ENCODE results near the gene DPY30. TPM values are rescaled to one million over a fixed set of nuclear protein-coding genes. Genes with fewer than 3 reads are reported as not detected.
"Not testable (repeated sequence)": the region's sequence is repeated elsewhere in the genome, so short reads cannot be mapped to it uniquely, and the experiment has no call there.

Gene DPY30
- 58.7 TPM for polyA plus RNA-seq (2013, experiment 1 of 2; ENCODE audit: insufficient read length)
- polyA plus RNA-seq (2013, experiment 2 of 2; ENCODE audit: insufficient read length), result 48.4 TPM

DNA sequence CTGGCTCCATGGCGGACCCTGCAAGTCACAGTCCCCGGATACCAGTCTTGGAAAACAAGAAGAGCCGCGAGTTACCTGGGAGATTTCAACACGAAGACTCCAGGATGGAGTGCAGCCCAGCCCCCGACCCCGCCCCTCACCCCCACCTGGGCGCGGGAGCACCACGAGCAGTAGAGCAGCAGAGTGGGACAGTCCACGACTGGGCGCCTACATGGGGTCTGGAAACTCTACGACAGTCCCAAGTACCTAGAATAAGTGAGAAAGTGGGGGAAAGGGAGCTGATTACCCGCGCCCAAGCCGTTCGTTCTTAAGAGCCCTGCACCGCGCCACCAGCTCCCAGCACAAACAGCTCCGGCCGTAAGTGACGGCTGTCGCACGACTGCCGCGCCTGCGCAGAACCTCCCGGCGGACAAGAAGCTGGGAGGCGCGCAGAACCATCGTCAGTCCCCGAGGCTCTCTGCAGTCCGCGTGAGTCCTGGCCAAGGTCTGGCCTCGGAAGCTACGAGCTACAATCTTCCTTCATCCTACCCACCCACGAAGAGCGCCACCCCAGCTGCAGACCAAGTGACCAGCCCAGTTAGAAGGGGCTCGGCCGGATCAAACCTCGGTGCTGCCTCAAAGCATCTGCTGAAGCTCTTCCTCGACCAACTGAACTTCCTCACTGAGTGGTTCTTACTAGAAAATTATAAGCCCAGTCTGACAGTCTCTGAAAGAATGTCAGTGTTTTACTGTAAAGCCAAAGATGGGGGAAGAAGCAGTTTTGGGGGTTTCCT lies at the start of gene DPY30:
Gene DPY30, minus strand, starts transcription at position 359 of the 773 bp plus-strand sequence. Its CDS starts 349 bp downstream, at position 10.
- DNase-seq, result peak; percentile 90

DNA sequence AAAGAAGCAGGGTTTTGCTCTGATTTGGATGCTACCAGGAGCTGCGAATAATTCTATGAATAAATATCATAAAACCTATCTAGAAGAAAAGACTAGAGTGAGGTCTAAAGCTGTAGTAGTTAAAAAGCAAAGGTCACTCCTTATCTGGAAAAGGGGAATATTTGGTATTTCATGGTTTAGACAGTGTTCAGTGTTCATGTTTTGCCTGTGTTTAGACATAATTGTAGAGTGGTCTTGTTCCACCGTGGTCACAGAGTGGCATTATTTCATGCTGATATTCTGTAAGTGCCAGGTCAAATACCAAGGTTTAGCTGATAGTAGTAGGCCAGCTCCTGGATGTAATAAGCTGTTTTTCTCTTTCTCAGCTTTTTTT lies 34.5 kb upstream of the DPY30 start:
- no peak for DNase-seq

DNA sequence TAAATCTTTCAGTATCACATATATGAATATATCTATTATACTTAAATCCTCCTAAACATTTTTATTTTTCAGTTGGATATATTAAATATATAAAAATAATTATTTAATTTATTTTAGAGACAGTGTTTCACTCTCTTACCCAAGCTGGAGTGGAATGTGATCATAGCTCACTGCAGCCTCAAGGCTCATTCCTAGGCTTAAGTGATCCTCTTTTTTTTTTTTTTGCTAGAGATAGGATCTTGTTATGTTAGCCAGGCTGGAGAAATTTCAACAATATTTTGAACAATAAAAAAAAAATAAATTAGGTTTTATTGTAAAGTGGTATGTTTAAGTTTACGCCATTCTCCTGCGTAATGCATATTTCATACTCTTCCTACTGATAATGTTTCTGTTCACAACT lies 27.9 kb upstream of the DPY30 start:
- DNase-seq, result no peak

DNA sequence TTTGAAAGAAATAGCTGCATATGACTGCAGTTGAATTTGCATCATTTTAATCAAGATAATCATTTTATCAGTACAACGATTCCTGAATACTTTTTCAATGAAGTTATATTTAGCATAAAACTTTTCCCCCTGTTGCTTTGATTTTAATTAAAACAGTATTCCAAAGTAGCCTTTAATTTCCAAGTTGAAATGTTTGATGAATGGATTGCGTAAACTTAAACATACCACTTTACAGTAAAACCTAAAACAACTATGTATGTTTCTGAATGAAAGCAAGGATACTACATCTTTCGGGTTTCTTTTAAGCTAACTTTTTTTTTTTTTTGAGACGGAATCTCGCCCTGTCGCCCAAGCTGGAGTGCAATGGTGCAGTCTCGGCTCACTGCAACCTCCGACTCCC lies 25.1 kb upstream of the DPY30 start:
- no peak for DNase-seq

DNA sequence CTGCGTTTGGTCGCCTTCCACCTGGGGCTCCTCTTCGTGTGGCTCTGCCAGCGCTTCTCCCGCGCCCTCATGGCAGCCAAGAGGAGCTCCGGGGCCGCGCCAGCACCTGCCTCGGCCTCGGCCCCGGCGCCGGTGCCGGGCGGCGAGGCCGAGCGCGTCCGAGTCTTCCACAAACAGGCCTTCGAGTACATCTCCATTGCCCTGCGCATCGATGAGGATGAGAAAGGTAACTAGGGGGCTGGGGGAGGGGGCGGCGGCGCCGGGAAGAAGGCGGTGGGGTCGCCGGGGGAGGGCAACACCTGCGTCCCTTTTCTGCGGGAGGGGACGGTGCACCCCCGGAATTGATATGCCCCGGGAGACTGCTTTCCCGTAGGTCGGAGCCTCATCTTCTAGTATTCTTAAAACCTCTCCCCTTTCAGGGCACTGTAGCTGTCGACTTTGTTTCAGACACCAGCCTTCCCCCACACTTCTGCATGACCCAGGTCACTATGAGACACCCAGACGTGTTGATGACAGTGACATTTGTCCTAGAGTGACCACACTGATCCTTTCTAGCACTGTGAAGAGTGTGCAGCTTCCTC lies 24.5 kb upstream of the DPY30 start:
- peak; percentile 5 for DNase-seq

DNA sequence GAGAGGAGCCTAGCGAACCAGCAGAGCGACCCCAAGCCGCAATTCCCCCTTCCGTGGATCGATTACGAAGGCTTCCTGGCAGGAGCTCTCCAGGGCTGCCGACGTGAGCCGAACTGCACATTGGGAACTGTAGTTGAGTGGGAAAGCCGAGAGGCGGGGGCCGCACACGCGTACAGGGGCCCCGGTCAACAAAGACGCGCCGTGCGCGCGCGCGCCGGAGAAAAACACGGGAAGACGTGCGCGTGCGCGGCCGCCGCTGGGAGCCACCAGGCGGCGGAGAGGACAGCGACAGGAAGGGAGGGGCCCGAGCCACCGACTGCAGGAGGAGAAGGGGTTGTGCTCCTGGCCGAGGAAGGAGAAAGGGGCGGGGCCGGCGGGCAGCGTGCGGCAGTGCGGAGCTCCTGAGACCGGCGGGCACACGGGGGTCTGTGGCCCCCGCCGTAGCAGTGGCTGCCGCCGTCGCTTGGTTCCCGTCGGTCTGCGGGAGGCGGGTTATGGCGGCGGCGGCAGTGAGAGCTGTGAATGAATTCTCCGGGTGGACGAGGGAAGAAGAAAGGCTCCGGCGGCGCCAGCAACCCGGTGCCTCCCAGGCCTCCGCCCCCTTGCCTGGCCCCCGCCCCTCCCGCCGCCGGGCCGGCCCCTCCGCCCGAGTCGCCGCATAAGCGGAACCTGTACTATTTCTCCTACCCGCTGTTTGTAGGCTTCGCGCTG lies 23.9 kb upstream of the DPY30 start, which contains the start of gene SPAST:
Gene SPAST, plus strand, starts transcription at position 247 of the 711 bp plus-strand sequence. Its CDS starts 276 bp downstream, at position 523.
- DNase-seq, result peak; percentile 97

DNA sequence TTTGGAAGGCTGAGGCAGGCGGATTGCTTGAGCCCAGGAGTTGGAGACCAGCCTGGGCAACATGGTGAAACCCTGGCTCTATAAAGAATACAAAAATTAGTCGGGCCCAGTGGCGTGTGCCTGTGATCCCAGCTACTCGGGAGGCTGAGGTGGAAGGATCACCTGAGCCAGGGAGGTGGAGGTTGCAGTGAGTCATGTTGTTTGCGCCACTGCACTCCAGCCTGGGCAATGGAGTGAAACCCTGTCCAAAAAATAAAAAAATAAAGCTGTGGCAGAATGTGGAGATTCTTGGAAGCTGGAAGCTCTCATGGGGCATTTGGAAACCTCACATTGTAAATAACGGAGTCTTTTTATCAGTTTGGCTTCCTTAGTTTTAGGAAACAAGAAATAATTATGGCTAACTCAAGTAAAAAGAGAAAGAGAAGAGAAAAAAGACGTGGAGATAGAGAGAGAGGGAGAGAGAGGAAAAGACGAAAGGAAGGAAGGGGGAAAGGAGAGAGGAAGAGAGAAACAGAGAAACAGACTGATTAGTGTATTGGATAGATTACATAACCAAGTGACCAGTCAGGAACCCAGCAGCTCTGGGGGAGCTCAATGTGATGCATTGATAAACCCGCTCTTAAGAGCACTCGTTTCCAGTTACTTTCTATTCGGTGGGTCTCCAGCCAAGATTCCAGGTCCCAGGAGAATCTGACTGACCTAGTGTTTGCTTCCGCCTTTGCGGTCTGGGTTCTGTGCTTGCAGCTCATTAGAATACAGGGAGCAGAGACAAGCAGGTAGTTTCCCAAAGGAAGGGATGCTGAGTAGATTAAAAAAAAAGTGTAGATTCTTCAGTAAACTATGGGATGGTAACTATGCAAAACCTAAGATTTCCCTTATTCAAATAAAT lies 22.6 kb upstream of the DPY30 start:
- DNase-seq, result peak; percentile 32

DNA sequence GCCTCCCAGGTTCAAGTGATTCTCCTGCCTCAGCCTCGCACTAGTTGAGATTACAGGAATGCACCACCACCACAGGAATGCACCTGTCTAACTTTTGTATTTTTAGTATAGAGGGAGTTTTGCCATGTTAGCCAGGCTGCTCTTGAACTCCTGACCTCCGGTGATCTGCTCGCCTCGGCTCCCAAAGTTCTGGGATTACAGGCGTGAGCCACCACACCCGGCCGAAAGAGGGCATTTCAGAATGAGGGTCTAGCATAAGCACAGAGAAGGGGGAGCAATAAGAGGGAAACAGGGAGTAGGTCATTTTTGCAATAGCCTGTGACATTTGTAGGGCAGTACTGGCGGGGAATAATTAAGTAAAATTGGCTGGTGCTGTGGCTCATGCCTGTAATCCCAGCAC lies 21.8 kb upstream of the DPY30 start:
- DNase-seq, result no peak

DNA sequence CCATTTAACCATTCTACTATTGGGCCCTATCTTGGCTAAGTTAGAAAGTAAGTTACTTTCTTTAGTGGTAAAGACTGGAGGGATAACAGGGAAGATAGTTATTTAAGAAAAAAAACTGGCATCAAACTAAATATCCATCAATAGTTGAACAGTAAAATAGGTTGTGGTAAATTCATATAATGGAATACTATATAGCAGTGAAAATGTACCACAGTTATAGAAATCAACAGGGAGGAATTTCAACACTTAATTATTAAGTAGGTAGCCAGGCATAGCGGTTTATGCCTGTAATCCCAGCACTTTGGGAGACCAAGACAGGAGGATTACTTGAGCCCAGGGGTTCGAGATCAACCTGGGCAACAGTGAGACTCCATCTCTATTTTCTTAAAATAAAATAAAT lies 20.7 kb upstream of the DPY30 start:
- DNase-seq, result no peak

DNA sequence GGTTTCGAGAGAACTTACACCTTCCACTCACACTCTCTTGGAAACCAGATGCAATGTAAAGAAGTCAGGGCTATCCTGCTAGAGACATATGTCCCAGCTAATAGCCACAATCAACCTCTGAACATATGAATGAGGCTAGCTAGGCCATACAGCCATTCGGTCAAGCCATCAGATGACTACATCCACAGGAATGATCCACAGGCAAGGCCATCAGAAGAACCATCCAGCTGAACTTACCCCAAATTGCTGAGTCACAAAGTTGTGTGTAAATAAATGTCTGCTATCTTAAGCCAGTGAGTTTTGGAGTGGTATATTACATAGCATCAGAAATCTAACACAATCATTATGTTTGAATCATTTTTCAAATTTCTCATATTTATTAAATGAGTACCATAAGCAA lies 18.5 kb upstream of the DPY30 start:
- DNase-seq, result peak; percentile 36

DNA sequence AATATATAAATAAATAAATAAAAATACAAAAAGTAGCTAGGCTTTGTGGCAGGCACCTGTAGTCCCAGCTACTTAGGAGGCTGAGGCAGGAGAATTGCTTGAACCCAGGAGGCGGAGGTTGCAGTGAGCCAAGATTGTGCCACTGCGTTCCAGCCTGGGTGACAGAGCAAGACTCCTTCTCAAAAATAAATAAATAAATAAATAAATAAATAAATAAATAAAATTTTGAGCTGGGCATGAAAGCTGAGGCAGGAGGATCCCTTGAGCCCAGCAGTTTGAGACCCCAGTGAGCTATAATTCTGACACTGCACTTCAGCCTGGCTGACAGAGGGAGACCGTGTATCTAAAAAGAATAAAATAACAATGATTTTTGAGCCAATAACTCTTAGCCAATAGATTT lies 15.0 kb upstream of the DPY30 start:
- DNase-seq, result not testable (repeated sequence)

DNA sequence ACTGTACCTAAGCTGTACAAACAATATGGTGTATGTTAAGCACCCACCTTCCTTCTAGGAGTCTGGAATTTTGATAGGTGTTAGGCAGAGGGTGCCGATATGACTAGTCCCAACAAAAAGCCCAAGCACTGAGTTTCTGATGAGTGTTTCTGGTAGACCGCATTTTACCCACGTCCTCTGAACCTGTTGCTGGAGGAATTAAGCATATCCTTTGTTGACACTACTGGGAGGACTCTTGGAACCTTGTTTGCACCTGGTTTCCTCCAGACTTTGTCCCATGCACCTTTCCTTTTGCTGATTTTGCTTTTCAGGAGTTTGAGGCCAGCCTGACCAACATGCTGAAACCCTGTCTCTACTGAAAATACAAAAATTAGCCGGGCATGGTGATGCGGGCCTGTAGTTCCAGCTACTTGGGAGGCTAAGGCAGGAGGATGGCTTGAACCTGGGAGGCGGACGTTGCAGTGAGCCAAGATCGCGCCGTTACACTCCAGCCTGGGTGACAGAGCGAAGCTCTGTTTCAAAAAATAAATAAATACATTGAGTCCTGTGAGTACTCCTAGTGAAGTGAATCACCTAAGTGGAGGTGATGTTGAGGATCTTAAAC lies 12.3 kb upstream of the DPY30 start:
- DNase-seq, result no peak

DNA sequence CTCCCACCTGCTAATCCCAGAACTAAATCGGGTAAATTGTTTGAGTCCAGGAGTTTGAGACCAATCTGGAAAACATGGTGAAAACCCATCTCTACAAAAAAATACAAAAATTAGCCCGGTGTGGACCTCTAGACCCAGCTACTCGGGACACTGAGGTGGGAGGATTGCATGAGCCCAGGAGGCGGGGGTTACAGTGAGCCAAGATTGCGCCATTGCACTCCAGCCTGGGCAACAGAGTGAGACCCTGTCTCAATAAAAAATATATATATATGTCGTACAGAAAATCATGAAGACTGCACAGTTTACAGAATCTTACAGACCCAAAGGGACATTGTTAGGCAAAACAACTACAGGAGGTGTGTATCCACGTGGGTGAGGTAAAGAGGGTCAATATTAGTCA lies 4.0 kb upstream of the DPY30 start:
- DNase-seq, result no peak

DNA sequence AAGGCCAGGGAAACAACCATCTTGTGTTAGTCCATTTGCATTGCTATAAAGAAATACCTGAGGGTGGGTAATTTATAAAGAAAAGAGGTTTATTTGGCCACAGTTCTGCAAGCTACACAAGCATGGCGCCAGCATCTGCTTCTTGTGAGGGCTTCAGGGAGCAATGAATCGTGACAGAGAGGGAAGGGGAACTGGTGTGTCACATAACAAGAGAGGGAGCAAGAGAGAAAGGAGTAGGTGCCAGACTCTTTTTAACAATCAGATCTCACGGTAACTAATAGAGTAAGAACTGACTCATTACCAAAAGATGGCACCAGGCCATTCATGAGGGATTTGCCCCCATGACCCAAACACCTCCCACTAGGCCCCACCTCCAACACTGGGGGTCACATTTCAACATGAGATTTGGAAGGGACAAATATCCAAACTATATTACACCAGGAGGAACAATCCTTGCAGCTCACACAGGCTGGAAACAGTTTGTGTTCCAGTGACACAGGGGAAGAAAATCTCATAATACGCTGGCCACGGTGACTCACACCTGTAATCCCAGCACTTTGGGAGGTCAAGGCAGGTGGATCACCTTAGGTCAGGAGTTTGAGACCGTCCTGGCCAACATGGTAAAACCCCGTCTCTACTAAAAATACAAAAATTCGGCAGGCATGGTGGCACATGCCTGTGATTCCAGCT lies 5.3 kb downstream of the DPY30 start:
- not testable (repeated sequence) for DNase-seq

DNA sequence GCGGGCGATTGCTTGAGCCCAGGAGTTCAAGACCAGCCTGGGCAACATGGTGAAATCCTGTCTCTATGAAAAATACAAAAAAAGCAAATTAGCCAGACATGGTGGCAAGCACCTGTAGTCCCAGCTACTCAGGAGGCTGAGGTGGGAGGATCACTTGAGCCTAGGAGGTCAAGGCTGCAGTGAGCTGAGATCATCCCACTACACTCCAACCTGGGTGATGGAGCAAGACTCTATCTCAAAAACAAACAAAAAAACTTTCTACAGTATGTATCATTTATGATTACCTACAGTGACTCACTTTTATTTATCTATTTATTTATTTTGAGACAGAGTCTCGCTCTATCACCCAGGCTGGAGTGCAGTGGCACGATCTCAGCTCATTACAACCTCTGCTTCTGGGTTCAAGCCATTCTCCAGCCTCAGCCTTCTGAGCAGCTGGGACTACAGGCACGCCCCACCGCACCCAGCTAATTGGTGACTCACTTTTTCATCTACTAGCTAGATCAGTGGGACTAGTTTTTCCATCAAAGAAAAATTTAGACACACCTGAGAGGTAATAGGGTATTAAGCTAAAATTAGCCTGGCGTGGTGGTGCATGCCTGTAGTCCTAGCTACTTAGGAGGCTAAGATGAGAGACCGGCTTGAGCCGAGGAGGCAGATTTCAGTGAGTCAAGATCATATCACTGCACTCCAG lies 20.7 kb downstream of the DPY30 start:
- DNase-seq, result not testable (repeated sequence)

DNA sequence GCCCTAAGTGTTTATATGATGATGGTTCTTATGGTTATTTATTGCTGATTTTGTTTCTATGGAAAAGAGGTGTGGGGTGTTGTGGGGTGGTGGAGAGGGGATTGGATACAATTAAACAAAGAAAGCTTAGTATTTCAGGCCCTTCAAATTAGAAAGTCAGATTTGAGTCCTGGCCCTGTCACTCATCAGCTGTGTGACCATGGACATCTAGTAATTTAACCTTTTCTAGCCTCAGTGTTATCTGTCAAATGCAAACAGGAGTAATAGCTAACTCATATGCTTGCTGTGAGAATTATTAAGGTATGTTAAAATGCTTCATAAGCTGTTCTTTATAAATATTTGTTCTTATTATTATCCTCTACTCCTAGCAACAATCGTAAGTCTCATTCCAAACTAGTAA lies 26.7 kb downstream of the DPY30 start:
- no peak for DNase-seq

DNA sequence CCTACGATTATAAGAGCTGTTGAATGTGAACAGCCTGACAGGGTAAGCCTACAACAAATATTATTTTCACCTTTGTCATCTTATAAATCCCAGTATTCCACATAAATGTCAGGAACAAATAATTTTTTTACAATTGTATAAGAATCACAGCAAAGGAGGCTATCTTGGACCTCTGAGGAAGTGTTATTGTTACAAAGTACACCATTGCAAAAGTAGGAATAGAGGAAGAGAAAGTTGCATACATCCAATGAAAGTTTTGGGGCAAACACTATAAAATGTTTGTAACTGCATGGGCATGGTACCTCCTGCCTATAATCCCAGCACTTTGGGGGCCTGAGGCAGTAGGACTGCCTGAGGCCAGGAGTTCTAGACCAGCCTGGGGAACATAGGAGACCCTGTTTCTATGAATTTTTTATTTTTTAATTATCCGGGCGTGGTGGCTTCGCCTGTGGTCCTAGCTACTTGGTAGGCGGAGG lies 28.1 kb downstream of the DPY30 start:
- DNase-seq, result no peak

DNA sequence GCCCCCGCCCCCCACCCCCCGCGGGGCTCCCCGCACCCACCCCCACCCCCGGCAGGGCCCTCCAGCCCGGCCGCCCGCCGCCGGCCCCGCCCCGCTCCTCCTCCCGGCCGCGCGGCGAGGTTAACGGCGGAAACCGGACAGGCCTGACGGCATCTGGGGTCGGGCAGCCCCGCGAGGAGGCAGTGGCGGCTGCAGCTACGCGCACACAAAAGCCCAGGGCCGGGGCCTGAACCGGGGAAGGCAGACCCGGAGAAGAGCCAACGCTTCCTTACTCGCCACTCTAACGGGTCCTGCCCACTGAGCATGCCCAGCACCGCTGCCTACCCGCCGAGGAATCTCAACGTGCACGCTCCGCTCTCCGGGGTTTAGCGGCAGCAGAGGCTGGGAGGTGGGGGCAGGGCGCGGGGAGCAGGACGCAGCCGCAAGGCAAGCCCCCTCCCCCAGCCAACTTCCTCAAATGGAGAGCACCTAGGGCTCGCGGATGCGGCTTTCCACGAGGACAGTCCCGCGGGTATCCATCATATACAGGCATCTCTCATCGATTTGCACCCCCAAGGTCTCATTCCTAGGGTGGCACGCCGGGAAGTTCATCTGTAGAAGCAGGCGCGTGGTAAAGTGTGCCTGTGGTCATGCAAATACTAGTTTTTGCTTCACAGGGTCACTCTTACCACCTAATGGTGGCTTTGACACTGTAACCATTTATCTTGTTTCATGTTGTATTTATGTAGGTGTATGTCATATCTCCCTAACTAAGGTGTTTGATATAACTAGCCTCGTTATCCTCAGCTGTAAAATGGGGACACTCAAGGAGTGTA lies 28.7 kb downstream of the DPY30 start, which contains the start of gene MEMO1:
Gene MEMO1, minus strand, starts transcription at position 339 of the 815 bp plus-strand sequence. CDS start 761 bp downstream, outside the sequence.
- DNase-seq, result peak; percentile 94

DNA sequence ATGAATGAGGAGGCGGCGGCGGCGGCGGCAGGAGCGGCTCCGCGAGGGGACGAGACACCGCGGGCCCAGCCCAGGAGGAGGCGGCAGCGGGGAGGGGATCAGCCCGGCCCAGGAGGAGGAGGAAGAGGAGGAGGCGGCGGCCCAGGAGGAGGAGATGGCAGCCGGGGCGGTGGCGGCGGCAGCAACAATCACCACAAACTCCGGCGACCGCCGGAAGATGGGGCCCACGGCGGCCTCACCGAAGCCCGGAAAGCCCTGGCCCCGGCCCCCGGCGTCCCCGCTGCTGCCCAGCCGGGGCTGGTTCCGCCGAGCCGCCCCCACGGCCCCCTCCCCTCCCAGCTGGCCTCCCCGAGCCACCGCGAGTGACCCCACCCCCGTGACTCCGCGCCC lies 29.3 kb downstream of the DPY30 start:
- DNase-seq, result peak; percentile 62
